G401.6 (cell line): Measurements from ENCODE around the gene CPED1.
A peak's percentile ranks its signal among the peaks of the same experiment; 100 is the strongest.
"Not testable (repeated sequence)": the region's sequence is repeated elsewhere in the genome, so short reads cannot be mapped to it uniquely, and the experiment has no call there.

Experiments
- FAIRE-seq: peaks from 2 replicates; lab custom pipeline; 2012; peaks lifted over from hg19 to GRCh38; lab: Jason Lieb, UNC

The CPED1 gene

GRCh38 chr7:121097577-121097976 lies 109.1 kb downstream of the CPED1 start:
- no peak for FAIRE-seq

DNA sequence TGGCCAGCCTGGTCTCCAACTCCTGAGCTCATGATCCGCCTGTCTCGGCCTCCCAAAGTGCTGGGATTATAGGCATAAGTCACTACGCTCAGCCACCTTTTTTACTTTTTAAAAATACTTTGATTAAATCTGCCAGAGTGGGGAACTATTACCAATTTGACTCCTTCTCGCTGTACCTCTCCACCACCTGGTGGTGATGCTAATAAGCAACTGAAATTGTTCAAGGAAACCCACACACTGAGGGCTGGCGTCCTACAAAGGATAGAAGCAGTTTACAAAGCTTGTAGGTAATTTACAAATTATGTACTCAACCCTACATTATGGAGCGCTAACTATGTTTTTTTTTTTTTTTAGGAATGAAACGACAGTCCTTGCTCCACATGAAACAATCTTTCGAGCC lies 111.1 kb downstream of the CPED1 start:
- no peak for FAIRE-seq

DNA sequence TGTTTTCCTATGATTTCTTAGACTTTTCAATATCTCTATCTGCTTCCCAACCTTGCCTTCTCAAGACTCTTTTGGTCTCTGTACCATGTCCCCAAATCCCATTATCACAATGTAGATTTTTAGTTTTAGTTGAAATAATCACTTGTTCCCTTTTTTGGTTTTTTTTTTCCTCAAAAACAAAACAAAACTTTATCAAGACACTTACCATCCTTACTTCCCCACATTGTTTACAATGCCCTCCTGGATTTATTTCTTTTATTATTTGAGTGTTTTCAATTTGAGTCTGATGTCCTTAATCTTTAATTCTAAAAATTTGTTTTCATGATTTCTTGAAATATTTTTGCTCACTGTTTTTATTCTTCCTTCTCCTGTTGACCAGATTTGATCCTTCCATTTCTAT lies 112.6 kb downstream of the CPED1 start:
- FAIRE-seq = no peak

DNA sequence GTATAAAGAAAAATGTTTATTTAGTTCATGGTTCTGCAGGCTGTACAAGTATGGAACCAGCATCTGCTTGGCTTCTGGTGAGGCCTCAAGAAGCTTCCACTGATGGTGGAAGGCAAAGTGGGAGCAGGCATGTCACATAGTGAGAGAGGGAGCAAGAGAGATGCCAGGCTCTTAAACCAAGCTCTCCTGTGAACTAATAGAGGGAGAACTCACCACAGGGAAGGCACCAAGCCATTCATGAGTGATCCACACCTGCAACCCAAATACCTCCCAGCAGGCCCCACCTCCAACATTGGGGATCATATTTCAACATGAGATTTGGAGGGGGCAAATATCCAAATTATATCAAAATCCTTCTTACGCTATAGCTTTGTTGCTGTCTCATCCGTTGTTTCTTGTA lies 113.1 kb downstream of the CPED1 start:
- no peak for FAIRE-seq

GRCh38 chr7:121102619-121103018 lies 114.1 kb downstream of the CPED1 start:
- FAIRE-seq = no peak

GRCh38 chr7:121103086-121103485 lies 114.6 kb downstream of the CPED1 start:
- no peak for FAIRE-seq

- no peak for FAIRE-seq
Observed at GRCh38 chr7:121103579-121103978, 115.1 kb downstream of the CPED1 start.

DNA sequence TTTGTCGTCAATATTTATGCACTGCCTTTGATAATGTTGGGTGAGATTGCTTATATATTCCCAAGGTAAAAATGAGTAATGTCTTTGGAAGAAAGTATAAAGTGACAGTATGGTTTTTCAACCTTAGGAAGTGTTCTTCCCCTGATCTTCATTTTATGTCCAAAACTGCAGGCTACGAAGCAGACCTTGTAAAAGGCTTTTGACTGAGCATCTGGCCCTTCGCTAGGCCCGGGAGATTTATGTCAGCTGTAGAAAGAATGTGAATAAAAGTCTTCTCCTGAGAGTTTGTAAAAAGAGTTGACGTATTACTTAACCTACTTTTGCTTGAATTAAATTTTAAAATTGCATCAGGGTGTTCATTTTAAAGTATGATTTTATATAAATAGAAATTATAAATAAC lies 116.8 kb downstream of the CPED1 start:
- FAIRE-seq = no peak

GRCh38 chr7:121107923-121108498 lies 119.5 kb downstream of the CPED1 start:
- FAIRE-seq = peak; percentile 96

DNA sequence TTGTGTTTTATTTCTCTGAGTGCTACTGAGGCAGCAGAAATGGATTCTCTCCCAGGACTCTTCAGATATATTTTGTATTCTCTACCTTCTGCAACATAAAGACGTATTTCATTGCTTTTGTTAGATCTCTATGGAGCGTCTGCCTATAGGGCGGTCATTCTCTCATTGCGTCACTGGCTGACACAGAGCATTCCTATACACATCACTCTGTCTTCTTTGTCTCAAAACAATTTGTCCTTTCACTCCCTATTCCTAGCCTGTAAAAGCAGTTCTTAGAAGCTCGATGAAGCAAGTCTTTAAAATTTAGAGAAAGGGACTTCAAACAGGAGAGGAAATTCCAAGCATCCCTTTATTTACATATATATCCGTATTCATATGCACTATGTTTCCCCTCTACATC lies 120.6 kb downstream of the CPED1 start:
- FAIRE-seq = no peak

DNA sequence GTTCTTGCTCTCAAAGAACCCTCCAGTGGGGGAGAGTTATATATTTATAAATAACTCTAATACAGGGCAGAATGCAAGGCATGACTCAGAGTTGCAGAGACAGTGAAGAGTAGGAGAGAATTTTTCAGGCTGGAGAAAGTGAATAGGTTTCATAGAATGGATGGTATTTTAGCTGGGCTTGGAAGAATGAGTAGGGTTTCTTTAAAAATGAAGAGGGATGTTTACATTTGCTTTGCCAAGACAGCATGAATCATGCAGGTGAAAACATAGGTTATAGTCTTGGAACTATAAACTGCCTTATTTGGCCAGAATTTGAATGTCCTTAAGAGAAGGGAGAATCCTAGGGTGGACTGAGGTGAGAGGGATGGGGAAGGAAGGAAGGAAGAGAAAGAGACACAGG lies 124.8 kb downstream of the CPED1 start:
- FAIRE-seq = no peak

GRCh38 chr7:121116396-121116795 lies 127.9 kb downstream of the CPED1 start:
- FAIRE-seq = no peak

GRCh38 chr7:121119047-121119446 lies 130.5 kb downstream of the CPED1 start:
- FAIRE-seq = no peak

- no peak for FAIRE-seq
Observed at GRCh38 chr7:121123032-121123431, 134.5 kb downstream of the CPED1 start.

GRCh38 chr7:121125454-121125853 lies 136.9 kb downstream of the CPED1 start:
- not testable (repeated sequence) for FAIRE-seq

GRCh38 chr7:121126201-121126600 lies 137.7 kb downstream of the CPED1 start:
- FAIRE-seq = no peak

- peak; percentile 41 for FAIRE-seq
Observed at GRCh38 chr7:121126801-121127534, 138.5 kb downstream of the CPED1 start.

GRCh38 chr7:121132940-121133339 lies 144.4 kb downstream of the CPED1 start:
- no peak for FAIRE-seq

DNA sequence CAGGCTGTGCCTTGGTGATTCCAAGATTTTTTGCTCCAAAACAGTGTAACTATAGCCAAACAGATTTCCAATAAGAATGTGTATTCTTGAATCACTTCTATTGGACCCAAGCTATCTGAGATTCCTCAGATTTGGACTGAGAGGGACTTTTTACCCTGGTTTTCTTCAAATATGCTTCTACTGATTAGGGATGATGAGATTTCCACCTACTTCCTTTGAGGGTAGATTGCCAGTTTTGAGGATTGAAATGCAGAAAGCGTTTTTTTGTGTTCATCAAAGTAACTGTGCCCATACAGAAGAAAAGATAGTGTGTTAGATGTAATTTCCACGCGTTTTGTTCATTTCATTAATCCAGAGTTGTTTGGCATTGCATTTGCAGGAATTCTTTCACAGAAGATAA lies 144.9 kb downstream of the CPED1 start:
- no peak for FAIRE-seq

GRCh38 chr7:121137580-121137979 lies 149.1 kb downstream of the CPED1 start:
- no peak for FAIRE-seq

DNA sequence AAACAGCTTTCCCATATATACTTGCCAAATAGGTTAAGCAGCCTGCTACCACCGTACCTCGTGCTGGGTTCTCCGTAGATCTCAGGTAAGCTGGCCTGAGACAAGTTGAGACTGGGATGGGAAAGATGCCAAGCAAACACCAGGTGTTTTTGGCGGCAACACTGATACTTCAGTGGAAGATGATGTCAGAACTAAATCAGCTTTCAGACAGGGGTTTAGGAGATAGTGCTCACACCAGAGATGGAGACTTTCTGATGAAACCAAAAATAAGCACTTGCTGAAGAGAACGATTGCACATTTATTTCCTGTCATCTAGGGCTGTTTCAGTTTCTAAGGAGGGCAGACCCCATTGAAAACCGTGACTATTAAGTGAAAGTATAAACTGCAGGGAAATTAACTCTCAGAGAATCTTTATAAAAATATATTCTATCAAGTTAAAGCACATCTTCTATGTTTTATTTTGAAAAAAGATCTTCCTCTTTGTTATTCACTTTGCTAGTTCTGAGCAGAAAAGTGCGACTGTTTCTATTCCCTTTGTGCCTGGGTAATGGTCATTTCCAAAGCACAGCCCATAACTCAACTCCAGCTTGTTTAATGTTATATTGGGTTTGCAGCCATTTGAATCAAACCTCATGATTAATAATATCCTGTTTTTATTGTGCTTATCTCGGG lies 149.9 kb downstream of the CPED1 start:
- FAIRE-seq = no peak

DNA sequence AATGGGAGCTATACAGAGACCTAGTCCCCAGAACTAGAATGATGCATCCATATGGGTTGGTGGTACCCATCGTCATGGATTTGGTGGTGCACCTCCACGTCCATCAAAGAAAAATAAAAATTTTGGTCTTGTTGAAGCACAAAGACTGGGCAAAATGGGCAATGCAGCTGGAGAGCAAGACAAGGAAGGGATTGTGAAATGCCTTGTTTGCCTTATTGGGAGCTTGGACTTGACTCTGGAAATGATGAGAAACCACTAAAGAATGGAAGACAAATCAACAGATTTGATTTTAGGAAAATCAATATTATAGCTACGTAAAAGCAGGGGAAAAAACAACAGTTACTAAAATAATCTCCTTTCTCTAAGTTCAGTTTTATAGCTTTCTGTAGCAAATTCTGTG lies 150.9 kb downstream of the CPED1 start:
- no peak for FAIRE-seq

DNA sequence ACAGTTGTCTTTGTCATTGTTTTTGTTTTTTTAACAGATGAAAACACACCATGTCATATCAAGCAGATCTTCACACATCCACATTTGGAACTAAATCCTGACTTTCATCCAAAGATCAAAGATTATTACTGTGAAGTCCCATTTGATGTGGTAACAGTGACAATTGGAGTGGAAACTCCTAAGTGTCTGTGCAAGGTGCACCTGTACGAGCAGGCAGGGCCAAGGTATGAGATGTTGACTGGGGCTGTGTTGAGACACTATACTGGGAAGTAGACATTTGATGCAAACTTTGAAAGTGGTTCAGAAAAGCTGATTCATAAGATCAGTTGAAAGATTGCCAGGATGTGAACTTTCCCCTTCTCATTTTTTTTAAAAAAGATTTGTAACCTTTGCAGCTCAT lies 152.3 kb downstream of the CPED1 start:
- no peak for FAIRE-seq

GRCh38 chr7:121151774-121152221 lies 163.3 kb downstream of the CPED1 start:
- FAIRE-seq = no peak
